T-cell (primary cell): ENCODE results near the gene STARD3. TPM values are rescaled to one million over a fixed set of nuclear protein-coding genes. Genes with fewer than 3 reads are reported as not detected.
"Not testable (repeated sequence)": the region's sequence is repeated elsewhere in the genome, so short reads cannot be mapped to it uniquely, and the experiment has no call there.

Source experiments
- ATAC-seq, 4 experiments: fragments of 200-7000 bp in 3 of 4; fragments of 150-1000 bp in 1 of 4; cut with Tn5 transposase; replicated peaks in 1 of 4; 1 replicate in 3 of 4; 2 replicates in 1 of 4; pipeline ENCODE4 v1.10.0; 2021; ENCODE audit warnings: moderate library complexity in 3 of 4, mild to moderate bottlenecking in 2 of 4, moderate number of reproducible peaks in 1 of 4
- CTCF ChIA-PET, 2 donors: fragments of 300-600 bp; sonication (Branson Sonifier 250); formaldehyde crosslinking; loops; one replicate each; lab custom pipeline; 2022; ENCODE audit warnings: antibody characterized with exemption in 2 of 2; lab: Charles Lee
- POLR2A ChIA-PET, 2 donors: fragments of 300-600 bp; sonication (Branson Sonifier 250); formaldehyde crosslinking; loops; one replicate each; lab custom pipeline; 2022; ENCODE audit warnings: antibody characterized with exemption in 2 of 2; lab: Charles Lee
- DNase-seq, 35 experiments: peaks; one replicate each; pipeline versions ENCODE4 v3.0.0 to v3.0.0-alpha.2; 2013 to 2023
- H3K27ac ChIP-seq: one replicate; pipeline ENCODE4 v1.5.1; 2013; ENCODE audit warnings: low read length
- H3K27me3 ChIP-seq, 2 experiments: replicated peaks in 1 of 2; 1 replicate in 1 of 2; 2 replicates in 1 of 2; pipeline versions ENCODE4 v1.6.1 to v1.7.0; 2013; ENCODE audit warnings: low read length in 1 of 2, mixed read lengths in 1 of 2; ENCODE audit not compliant: control insufficient read depth in 2 of 2, insufficient read depth in 2 of 2; ENCODE audit errors: extremely low read depth in 1 of 2
- H3K36me3 ChIP-seq, 2 donors: 1 replicate in 1 of 2; 2 replicates in 1 of 2; pipeline versions ENCODE4 v1.6.1 to v1.7.0; 2013; ENCODE audit warnings: low read length in 1 of 2; ENCODE audit not compliant: control insufficient read depth in 2 of 2, insufficient read depth in 1 of 2; ENCODE audit errors: extremely low read depth in 1 of 2
- H3K4me1 ChIP-seq, 2 experiments: 1 replicate in 1 of 2; 2 replicates in 1 of 2; pipeline versions ENCODE4 v1.6.1 to v1.7.0; 2013; ENCODE audit warnings: low read length in 2 of 2, mixed read lengths in 1 of 2; ENCODE audit not compliant: insufficient read depth in 2 of 2, control insufficient read depth in 1 of 2; ENCODE audit errors: extremely low read depth in 1 of 2
- H3K4me3 ChIP-seq, 2 donors: 1 replicate in 1 of 2; 2 replicates in 1 of 2; pipeline versions ENCODE4 v1.5.1 to v1.7.0; 2013; ENCODE audit warnings: mild to moderate bottlenecking in 2 of 2, low read length in 1 of 2, moderate library complexity in 1 of 2; ENCODE audit not compliant: control insufficient read depth in 1 of 2; ENCODE audit errors: extremely low read depth in 1 of 2
- H3K9me3 ChIP-seq: 2 replicates; pipeline ENCODE4 v1.7.0; 2013
- H3K27ac Mint-ChIP-seq, 2 donors: one replicate each; pipeline ENCODE4 v1.8.0; 2020 to 2021; ENCODE audit warnings: mild to moderate bottlenecking in 2 of 2, mixed read lengths in 2 of 2
- H3K27me3 Mint-ChIP-seq, 2 donors: one replicate each; pipeline ENCODE4 v1.8.0; 2021 to 2022; ENCODE audit warnings: mixed read lengths in 2 of 2
- H3K36me3 Mint-ChIP-seq: one replicate; pipeline ENCODE4 v1.8.0; 2021; ENCODE audit warnings: mixed read lengths
- H3K4me1 Mint-ChIP-seq, 3 donors: one replicate each; pipeline ENCODE4 v1.8.0; 2020 to 2022; ENCODE audit warnings: mixed read lengths in 3 of 3, mild to moderate bottlenecking in 1 of 3
- H3K4me3 Mint-ChIP-seq, 3 donors: one replicate each; pipeline ENCODE4 v1.8.0; 2020 to 2022; ENCODE audit warnings: mild to moderate bottlenecking in 3 of 3, mixed read lengths in 3 of 3, moderate library complexity in 3 of 3
- H3K9me3 Mint-ChIP-seq, 3 donors: one replicate each; pipeline ENCODE4 v1.8.0; 2020 to 2022; ENCODE audit warnings: mixed read lengths in 3 of 3
- WGBS: methylation state at CpG from one replicate; pipeline ENCODE4 v1.1.5; 2013; ENCODE audit warnings: missing lambda C conversion rate; ENCODE audit not compliant: insufficient coverage; 5-methylcytosine and 5-hydroxymethylcytosine counted together
- total RNA-seq, 35 experiments: library from RNA in 6 of 35; stranded (reverse) in 6 of 35; fragments of 120-200 nt in 1 of 35; gene quantifications; one replicate each; pipeline versions ENCODE4 v1.2.1 to v1.2.4 and lab custom pipeline; 2013 to 2026

Gene STARD3
- total RNA-seq (100 to 1,000 TPM in 2 of 5 donors, 10 to 100 TPM in 3; 81.3 to 146 (median 99.7) TPM), total RNA-seq (lab: John Stamatoyannopoulos, UW) (54.2 to 151 (median 81.1) reads per million in 29 experiments)
- total RNA-seq (2013): 31.7 TPM

GRCh38 chr17:39636927-39637736 is at the start of gene STARD3:
TSS of gene STARD3 (plus strand) at chr17:39637144. CDS start at chr17:39653532, 16,388 bp downstream.
- H3K9me3 Mint-ChIP-seq: no peaks in the 10 kb centered on the region
- ChIA-PET POLR2A (interaction anchor here in 1 of 2 donors (0.5 kb wide), 1 partner anchor 238 kb away, joined by 3 read pairs; no protein-coding TSS in a partner anchor), CTCF (interaction anchor here (0.6 to 2.1 kb wide), 5 partner anchors 14 to 51 kb away, joined by 3 to 10 read pairs (median 4); partner anchors contain the start of gene PGAP3 (in 1 of the 2))
- H3K4me3 Mint-ChIP-seq: peak within 1 kb of the TSS; percentile 91 to 94 (median 92)
- H3K27ac Mint-ChIP-seq: peak within 1 kb of the TSS; percentile 88 to 94
- ATAC-seq: peak; percentile 90 to 92 (median 90)
- peak within 1 kb of the TSS; percentile 95 for H3K27ac ChIP-seq
- H3K27me3 ChIP-seq: peaks cover 0 to 13% of the 10 kb centered on the region in 2 experiments
- peaks cover 59 to 64% (median 61%) of the 10 kb centered on the region in 3 donors for H3K4me1 Mint-ChIP-seq
- H3K9me3 ChIP-seq: no peaks in the 10 kb centered on the region
- H3K27me3 Mint-ChIP-seq: peaks cover 0 to under 1% of the 10 kb centered on the region in 2 donors
- peak; percentile 77 to 94 (median 87) for DNase-seq
- peak within 1 kb of the TSS; percentile 71 to 87 for H3K4me3 ChIP-seq
- H3K36me3 Mint-ChIP-seq: no peaks in the 10 kb centered on the region
- peaks cover 36 to 65% of the 10 kb centered on the region in 2 experiments for H3K4me1 ChIP-seq
- WGBS: under 1% methylated on average over 61 of the region's 69 CpGs
- peaks cover 0 to 4% of the 10 kb centered on the region in 2 donors for H3K36me3 ChIP-seq

GRCh38 chr17:39590180-39590579 is 46.8 kb upstream of the STARD3 start:
- H3K27ac ChIP-seq, DNase-seq, H3K36me3 ChIP-seq, H3K9me3 ChIP-seq, H3K4me3 Mint-ChIP-seq, POLR2A ChIA-PET, ATAC-seq, H3K27ac Mint-ChIP-seq, H3K4me1 ChIP-seq, H3K36me3 Mint-ChIP-seq, H3K4me1 Mint-ChIP-seq, H3K9me3 Mint-ChIP-seq, H3K4me3 ChIP-seq: not testable (repeated sequence)
- peaks cover 2 to 31% of the 10 kb centered on the region in 2 experiments for H3K27me3 ChIP-seq
- WGBS: no CpG with 5 or more reads among the region's 2 CpGs
- CTCF ChIA-PET: interaction anchor here in 1 of 2 donors (0.6 kb wide), 1 partner anchor 137 kb away, joined by 5 read pairs; no protein-coding TSS in a partner anchor
- H3K27me3 Mint-ChIP-seq: peaks cover 50 to 61% of the 10 kb centered on the region in 2 donors

- peaks cover 3 to 52% of the 10 kb centered on the region in 2 experiments for H3K27me3 ChIP-seq
- ATAC-seq (peak in 3 of 4 experiments; percentile 12 to 24 (median 18)), DNase-seq (peak in 3 of 35 experiments; percentile 23 to 61 (median 31))
- peaks cover 0 to 2% of the 10 kb centered on the region in 2 experiments for H3K4me1 ChIP-seq
- H3K27ac ChIP-seq: no peak overlapping the region
- H3K9me3 ChIP-seq: no peaks in the 10 kb centered on the region
- POLR2A ChIA-PET: no interaction called here
- 17% methylated on average over 18 of the region's 22 CpGs for WGBS
- peaks cover 7 to 10% (median 9%) of the 10 kb centered on the region in 3 donors for H3K4me1 Mint-ChIP-seq
- CTCF ChIA-PET: interaction anchor here in 1 of 2 donors (0.5 kb wide), 1 partner anchor 30 kb away, joined by 3 read pairs; no protein-coding TSS in a partner anchor
- no peaks in the 10 kb centered on the region for H3K36me3 ChIP-seq
- no peak overlapping the region for H3K27ac Mint-ChIP-seq
- H3K36me3 Mint-ChIP-seq: no peaks in the 10 kb centered on the region
- no peak overlapping the region for H3K4me3 Mint-ChIP-seq
- H3K4me3 ChIP-seq: no peak overlapping the region
- peaks cover 0 to 4% (median 4%) of the 10 kb centered on the region in 3 donors for H3K9me3 Mint-ChIP-seq
- H3K27me3 Mint-ChIP-seq: peaks cover 65 to 72% of the 10 kb centered on the region in 2 donors
Observed at GRCh38 chr17:39591958-39592954, 44.7 kb upstream of the STARD3 start.

GRCh38 chr17:39593371-39593770 is 43.6 kb upstream of the STARD3 start:
- H3K36me3 Mint-ChIP-seq: no peaks in the 10 kb centered on the region
- no peak overlapping the region for H3K27ac Mint-ChIP-seq
- no peak overlapping the region for H3K27ac ChIP-seq
- ATAC-seq (no peak), DNase-seq (no peak)
- peaks cover 10 to 59% of the 10 kb centered on the region in 2 experiments for H3K27me3 ChIP-seq
- no peak overlapping the region for H3K4me3 Mint-ChIP-seq
- H3K4me3 ChIP-seq: no peak overlapping the region
- H3K4me1 ChIP-seq: peaks cover 0 to 11% of the 10 kb centered on the region in 2 experiments
- no peaks in the 10 kb centered on the region for H3K36me3 ChIP-seq
- POLR2A ChIA-PET: no interaction called here
- CTCF ChIA-PET: interaction anchor here in 1 of 2 donors (0.5 kb wide), 1 partner anchor 28 kb away, joined by 3 read pairs; no protein-coding TSS in a partner anchor
- peaks cover 0 to 4% (median 4%) of the 10 kb centered on the region in 3 donors for H3K9me3 Mint-ChIP-seq
- H3K27me3 Mint-ChIP-seq: peaks cover 75 to 80% of the 10 kb centered on the region in 2 donors
- H3K4me1 Mint-ChIP-seq: peaks cover 16 to 19% (median 17%) of the 10 kb centered on the region in 3 donors
- no peaks in the 10 kb centered on the region for H3K9me3 ChIP-seq
- WGBS: 67% methylated on average over 2 of the region's 2 CpGs

GRCh38 chr17:39595294-39595693 is 41.6 kb upstream of the STARD3 start:
- peaks cover 0 to 4% (median 4%) of the 10 kb centered on the region in 3 donors for H3K9me3 Mint-ChIP-seq
- ChIA-PET CTCF (no interaction called here), POLR2A (no interaction called here)

More at GRCh38 chr17:39595294-39595693, 41.6 kb upstream of the STARD3 start:
- Mint-ChIP-seq H3K36me3 (no peaks in the 10 kb centered on the region), H3K4me1 (peaks cover 25 to 30% (median 26%) of the 10 kb centered on the region in 3 donors), H3K27ac (no peak overlapping the region), H3K4me3 (no peak overlapping the region), H3K27me3 (peaks cover 84 to 86% of the 10 kb centered on the region in 2 donors)
- Histone ChIP-seq H3K27ac (no peak overlapping the region), H3K36me3 (no peaks in the 10 kb centered on the region), H3K9me3 (no peaks in the 10 kb centered on the region), H3K4me3 (no peak overlapping the region), H3K27me3 (peaks cover 10 to 79% of the 10 kb centered on the region in 2 experiments), H3K4me1 (peaks cover 0 to 29% of the 10 kb centered on the region in 2 experiments)
- WGBS: 20% methylated on average over 1 of the region's 4 CpGs
- ATAC-seq (no peak), DNase-seq (no peak)
